ENCODE measurements around the gene EP400. TPM values are rescaled to one million over a fixed set of nuclear protein-coding genes. Genes with fewer than 3 reads are reported as not detected.
"Not testable (repeated sequence)": the region's sequence is repeated elsewhere in the genome, so short reads cannot be mapped to it uniquely, and the experiment has no call there.

The EP400 gene
- total RNA-seq, 1 experiment from 2014 or later: 9.7 TPM

GRCh38 chr12:131962069-131962468, 12.3 kb downstream of the EP400 start:
- H3K9me3 ChIP-seq (replicated peaks): no peaks in the 10 kb centered on the region
- no peak overlapping the region for H3K27ac ChIP-seq
- DNase-seq (ENCODE audit: low read depth in 1 of 2, low spot score in 2 of 2): no peak
- H3K36me3 ChIP-seq: peaks cover 20% of the 10 kb centered on the region
- H3K4me1 ChIP-seq (replicated peaks): peaks cover 48% of the 10 kb centered on the region
- no peaks in the 10 kb centered on the region for H3K27me3 ChIP-seq (replicated peaks)
- H3K4me3 ChIP-seq: no peak overlapping the region

GRCh38 chr12:131963381-131963780, 13.6 kb downstream of the EP400 start:
- Histone ChIP-seq H3K36me3 (peaks cover 20% of the 10 kb centered on the region), H3K9me3 (replicated peaks) (no peaks in the 10 kb centered on the region), H3K27me3 (replicated peaks) (no peaks in the 10 kb centered on the region), H3K27ac (no peak overlapping the region), H3K4me1 (replicated peaks) (peaks cover 41% of the 10 kb centered on the region), H3K4me3 (no peak overlapping the region)
- no peak for DNase-seq (ENCODE audit: low read depth in 1 of 2, low spot score in 2 of 2)

GRCh38 chr12:131965073-131965472, 15.3 kb downstream of the EP400 start:
- no peak overlapping the region for H3K4me3 ChIP-seq
- peaks cover 26% of the 10 kb centered on the region for H3K4me1 ChIP-seq (replicated peaks)
- DNase-seq (ENCODE audit: low read depth in 1 of 2, low spot score in 2 of 2): peak in 1 of 2 experiments; percentile 35
- H3K27ac ChIP-seq: 0 out of 2 replicates have a peak overlapping the region, but pooled peaks have one; percentile 2
- H3K9me3 ChIP-seq (replicated peaks): no peaks in the 10 kb centered on the region
- H3K36me3 ChIP-seq: peaks cover 21% of the 10 kb centered on the region
- H3K27me3 ChIP-seq (replicated peaks): no peaks in the 10 kb centered on the region

GRCh38 chr12:131971226-131971625, 21.5 kb downstream of the EP400 start:
- H3K4me3 ChIP-seq: no peak overlapping the region
- H3K27me3 ChIP-seq (replicated peaks): no peaks in the 10 kb centered on the region
- H3K27ac ChIP-seq: no peak overlapping the region
- DNase-seq (ENCODE audit: low read depth in 1 of 2, low spot score in 2 of 2): no peak
- H3K36me3 ChIP-seq: peaks cover 15% of the 10 kb centered on the region
- H3K9me3 ChIP-seq (replicated peaks): no peaks in the 10 kb centered on the region
- peaks cover 5% of the 10 kb centered on the region for H3K4me1 ChIP-seq (replicated peaks)

DNA sequence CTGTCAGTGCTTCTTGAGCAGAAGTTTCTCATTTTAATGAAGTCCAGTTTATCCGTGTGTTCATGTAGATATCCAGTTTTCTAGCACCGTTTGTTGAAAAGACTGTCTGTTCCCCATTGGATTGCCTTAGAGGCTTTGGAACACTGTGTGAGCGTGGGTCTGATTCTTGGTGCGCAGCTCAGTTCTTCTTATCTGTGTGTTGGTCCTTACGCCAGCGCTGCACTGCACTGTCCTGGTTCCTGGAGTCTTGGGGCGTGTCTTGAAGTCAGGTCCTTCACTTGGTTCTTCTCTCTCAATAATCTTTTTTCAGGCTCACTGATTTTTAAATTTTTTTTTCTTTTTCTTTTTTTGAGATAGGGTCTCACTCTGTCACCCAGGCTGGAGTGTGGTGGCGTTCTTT, 25.5 kb downstream of the EP400 start:
- peaks cover 5% of the 10 kb centered on the region for H3K4me1 ChIP-seq (replicated peaks)
- peaks cover 15% of the 10 kb centered on the region for H3K36me3 ChIP-seq
- DNase-seq (ENCODE audit: low read depth in 1 of 2, low spot score in 2 of 2): no peak
- H3K9me3 ChIP-seq (replicated peaks): no peaks in the 10 kb centered on the region
- no peak overlapping the region for H3K27ac ChIP-seq
- no peak overlapping the region for H3K4me3 ChIP-seq
- no peaks in the 10 kb centered on the region for H3K27me3 ChIP-seq (replicated peaks)

DNA sequence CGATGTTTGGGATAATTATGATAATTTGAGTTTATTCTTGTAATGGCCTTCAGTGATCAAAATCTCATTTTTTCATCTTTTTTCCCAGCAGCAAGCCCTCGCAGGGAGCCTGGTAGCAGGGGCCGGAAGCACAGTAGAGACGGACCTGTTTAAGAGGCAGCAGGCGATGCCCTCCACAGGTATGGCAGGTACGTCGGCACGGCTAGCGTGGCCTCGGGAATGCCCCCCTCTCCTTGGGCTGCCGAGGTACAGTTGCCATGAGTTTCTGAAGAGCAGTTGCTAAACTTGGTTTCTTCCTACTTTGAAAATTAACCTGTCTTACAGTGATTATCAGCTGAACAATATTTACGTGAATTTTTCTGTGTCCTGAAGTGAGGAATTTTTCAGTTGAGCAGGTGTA, 29.9 kb downstream of the EP400 start:
- Histone ChIP-seq H3K9me3 (replicated peaks) (no peaks in the 10 kb centered on the region), H3K36me3 (peaks cover 44% of the 10 kb centered on the region), H3K4me1 (replicated peaks) (peaks cover 35% of the 10 kb centered on the region), H3K27ac (no peak overlapping the region), H3K27me3 (replicated peaks) (no peaks in the 10 kb centered on the region), H3K4me3 (no peak overlapping the region)
- no peak for DNase-seq (ENCODE audit: low read depth in 1 of 2, low spot score in 2 of 2)

GRCh38 chr12:131980263-131980662, 30.5 kb downstream of the EP400 start:
- H3K27ac ChIP-seq: no peak overlapping the region
- DNase-seq (ENCODE audit: low read depth in 1 of 2, low spot score in 2 of 2): no peak
- no peak overlapping the region for H3K4me3 ChIP-seq
- H3K27me3 ChIP-seq (replicated peaks): no peaks in the 10 kb centered on the region
- H3K9me3 ChIP-seq (replicated peaks): no peaks in the 10 kb centered on the region
- peaks cover 49% of the 10 kb centered on the region for H3K36me3 ChIP-seq
- H3K4me1 ChIP-seq (replicated peaks): peaks cover 35% of the 10 kb centered on the region

- Histone ChIP-seq H3K4me1 (replicated peaks) (peaks cover 34% of the 10 kb centered on the region), H3K36me3 (peaks cover 59% of the 10 kb centered on the region), H3K9me3 (replicated peaks) (no peaks in the 10 kb centered on the region), H3K27ac (no peak overlapping the region), H3K27me3 (replicated peaks) (no peaks in the 10 kb centered on the region), H3K4me3 (no peak overlapping the region)
- no peak for DNase-seq (ENCODE audit: low read depth in 1 of 2, low spot score in 2 of 2)
These were observed 31.6 kb downstream of the EP400 start for GRCh38 chr12:131981388-131981787.

GRCh38 chr12:131982041-131982440, 32.3 kb downstream of the EP400 start:
- H3K27me3 ChIP-seq (replicated peaks): no peaks in the 10 kb centered on the region
- H3K36me3 ChIP-seq: peaks cover 65% of the 10 kb centered on the region
- no peaks in the 10 kb centered on the region for H3K9me3 ChIP-seq (replicated peaks)
- H3K4me1 ChIP-seq (replicated peaks): peaks cover 40% of the 10 kb centered on the region
- no peak for DNase-seq (ENCODE audit: low read depth in 1 of 2, low spot score in 2 of 2)
- no peak overlapping the region for H3K27ac ChIP-seq
- no peak overlapping the region for H3K4me3 ChIP-seq

- Histone ChIP-seq H3K4me3 (no peak overlapping the region), H3K27me3 (replicated peaks) (no peaks in the 10 kb centered on the region), H3K9me3 (replicated peaks) (no peaks in the 10 kb centered on the region), H3K27ac (peak overlapping the region; percentile 9; the same call in 1 of the 2 replicates), H3K4me1 (replicated peaks) (peaks cover 47% of the 10 kb centered on the region), H3K36me3 (peaks cover 74% of the 10 kb centered on the region)
- DNase-seq (ENCODE audit: low read depth in 1 of 2, low spot score in 2 of 2): no peak
These were observed 33.3 kb downstream of the EP400 start for GRCh38 chr12:131983026-131983425.

DNA sequence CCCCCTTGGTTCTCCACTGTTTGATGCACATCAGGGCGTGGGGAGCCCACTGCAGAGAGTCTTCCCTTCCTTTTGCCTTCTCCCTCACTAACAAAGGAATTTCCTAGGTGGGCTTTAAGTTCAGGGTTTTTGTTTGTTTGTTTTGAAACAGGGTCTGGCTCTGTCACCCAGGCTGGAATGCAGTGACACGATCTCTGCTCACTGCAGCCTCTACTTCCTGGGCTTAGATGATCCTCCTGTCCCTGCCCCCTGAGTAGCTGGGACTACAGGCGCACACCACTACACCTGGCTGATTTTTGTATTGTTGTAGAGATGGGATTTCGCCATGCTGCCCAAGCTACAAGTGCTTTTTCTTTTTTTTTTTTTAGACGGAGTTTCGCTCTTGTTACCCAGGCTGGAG, 33.8 kb downstream of the EP400 start:
- peak overlapping the region; percentile 9; the same call in 1 of the 2 replicates for H3K27ac ChIP-seq
- H3K4me1 ChIP-seq (replicated peaks): peaks cover 52% of the 10 kb centered on the region
- no peak overlapping the region for H3K4me3 ChIP-seq
- H3K27me3 ChIP-seq (replicated peaks): no peaks in the 10 kb centered on the region
- peak in 1 of 2 experiments; percentile 51 for DNase-seq (ENCODE audit: low read depth in 1 of 2, low spot score in 2 of 2)
- H3K36me3 ChIP-seq: peaks cover 79% of the 10 kb centered on the region
- H3K9me3 ChIP-seq (replicated peaks): no peaks in the 10 kb centered on the region

DNA sequence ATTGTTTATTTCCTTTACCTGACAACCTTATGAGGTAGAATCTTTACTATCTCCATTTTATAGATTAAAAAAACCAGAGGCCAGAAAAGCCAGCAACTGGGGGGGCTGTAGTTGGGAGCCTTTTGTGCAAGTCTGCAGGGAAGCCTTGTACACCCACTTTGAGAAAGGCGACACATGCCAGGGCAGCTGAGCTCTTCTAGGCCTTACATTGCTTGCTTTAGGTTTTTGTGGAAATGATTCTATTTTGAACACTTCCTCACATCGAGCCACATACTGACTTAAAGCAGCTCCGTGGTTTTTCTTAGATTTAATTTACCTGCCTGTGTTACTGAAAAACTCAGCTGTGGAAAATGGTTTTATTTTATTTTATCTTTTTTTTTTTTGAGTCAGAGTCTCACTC, 34.6 kb downstream of the EP400 start:
- H3K9me3 ChIP-seq (replicated peaks): no peaks in the 10 kb centered on the region
- peaks cover 60% of the 10 kb centered on the region for H3K4me1 ChIP-seq (replicated peaks)
- H3K27ac ChIP-seq: no peak overlapping the region
- H3K4me3 ChIP-seq: no peak overlapping the region
- peaks cover 87% of the 10 kb centered on the region for H3K36me3 ChIP-seq
- no peaks in the 10 kb centered on the region for H3K27me3 ChIP-seq (replicated peaks)
- no peak for DNase-seq (ENCODE audit: low read depth in 1 of 2, low spot score in 2 of 2)

DNA sequence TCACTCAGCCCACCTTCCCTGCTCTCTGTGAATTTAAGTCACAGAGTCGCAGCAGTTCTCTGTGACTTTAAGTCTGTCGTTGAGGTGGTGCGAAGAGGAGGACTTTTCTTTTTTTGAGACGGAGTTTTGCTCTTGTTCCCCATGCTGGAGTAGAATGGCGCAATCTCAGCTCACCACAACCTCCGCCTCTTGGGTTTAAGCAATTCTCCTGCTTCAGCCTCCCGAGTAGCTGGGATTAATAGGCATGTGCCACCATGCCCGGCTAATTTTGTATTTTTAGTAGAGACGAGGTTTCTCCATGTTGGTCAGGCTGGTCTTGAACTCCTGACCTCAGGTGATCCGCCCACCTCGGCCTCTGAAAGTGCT, 35.8 kb downstream of the EP400 start:
- H3K36me3 ChIP-seq: peaks cover 85% of the 10 kb centered on the region

GRCh38 chr12:131986361-131986760, 36.6 kb downstream of the EP400 start:
- DNase-seq (ENCODE audit: low read depth in 1 of 2, low spot score in 2 of 2): no peak
- Histone ChIP-seq H3K36me3 (peaks cover 80% of the 10 kb centered on the region), H3K27me3 (replicated peaks) (no peaks in the 10 kb centered on the region), H3K9me3 (replicated peaks) (no peaks in the 10 kb centered on the region), H3K4me1 (replicated peaks) (peaks cover 80% of the 10 kb centered on the region), H3K27ac (peak overlapping the region; percentile 58; the same call in 1 of the 2 replicates), H3K4me3 (no peak overlapping the region)

More for the DNA sequence above, 35.8 kb downstream of the EP400 start:
- H3K9me3 ChIP-seq (replicated peaks); H3K27ac ChIP-seq; DNase-seq (ENCODE audit: low read depth in 1 of 2, low spot score in 2 of 2); H3K4me3 ChIP-seq; H3K27me3 ChIP-seq (replicated peaks): not testable (repeated sequence)
- H3K4me1 ChIP-seq (replicated peaks): peaks cover 72% of the 10 kb centered on the region

DNA sequence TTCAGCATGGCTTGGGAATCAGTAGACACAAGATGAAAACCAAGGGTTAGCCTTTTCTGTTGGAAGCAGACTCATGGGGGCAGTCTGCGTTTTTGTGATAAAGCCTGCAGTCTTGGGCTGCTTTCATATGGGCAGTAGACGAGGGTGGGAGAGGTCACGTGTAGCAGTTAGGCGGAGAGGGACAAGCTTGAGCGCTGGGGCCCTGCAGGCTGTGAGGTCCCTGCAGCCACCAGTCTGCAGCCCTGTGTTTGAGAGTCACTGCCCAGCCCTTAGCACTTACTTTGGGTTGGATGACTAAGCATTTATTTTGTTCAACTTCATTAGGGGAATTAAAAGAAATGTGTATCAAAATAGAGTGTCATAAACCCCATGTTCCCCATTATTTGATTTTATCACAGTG, 37.2 kb downstream of the EP400 start:
- H3K36me3 ChIP-seq: peaks cover 74% of the 10 kb centered on the region
- H3K27ac ChIP-seq: peak overlapping the region; percentile 58
- no peaks in the 10 kb centered on the region for H3K9me3 ChIP-seq (replicated peaks)
- no peak for DNase-seq (ENCODE audit: low read depth in 1 of 2, low spot score in 2 of 2)
- H3K27me3 ChIP-seq (replicated peaks): no peaks in the 10 kb centered on the region
- no peak overlapping the region for H3K4me3 ChIP-seq
- H3K4me1 ChIP-seq (replicated peaks): peaks cover 81% of the 10 kb centered on the region

Measured in SJSA1 (cell line).